HG02840 (cell line): ENCODE results near the gene FGF8.

Source experiments
- ATAC-seq: cut with Tn5 transposase; IDR thresholded peaks from one replicate; pipeline ENCODE4 v1.9.1; 2021; ENCODE audit warnings: mild to moderate bottlenecking, moderate library complexity, moderate number of reproducible peaks; ENCODE audit not compliant: unreplicated experiment, low FRiP score

FGF8 gene

GRCh38 chr10:101782811-101783735 is 7.2 kb upstream of the FGF8 start, which contains the start of gene NPM3:
Gene NPM3, minus strand, starts transcription at chr10:101783446. Its CDS starts 56 bp downstream, at chr10:101783390.
- no peak for ATAC-seq

GRCh38 chr10:101781984-101782810 is 6.3 kb upstream of the FGF8 start:
- ATAC-seq: no peak

- ATAC-seq: no peak
Observed at GRCh38 chr10:101781655-101781983, 5.7 kb upstream of the FGF8 start.

- no peak for ATAC-seq
Observed at GRCh38 chr10:101780818-101781654, 5.1 kb upstream of the FGF8 start.

GRCh38 chr10:101780187-101780817 is 4.4 kb upstream of the FGF8 start:
- peak; percentile 4 for ATAC-seq

GRCh38 chr10:101779544-101780186 is 3.8 kb upstream of the FGF8 start:
- peak; percentile 48 for ATAC-seq

- ATAC-seq: no peak
Observed at GRCh38 chr10:101778781-101779543, 3.0 kb upstream of the FGF8 start.

GRCh38 chr10:101778151-101778780 is 2.4 kb upstream of the FGF8 start:
- no peak for ATAC-seq

- ATAC-seq: no peak
Observed at GRCh38 chr10:101777619-101778145, 1.8 kb upstream of the FGF8 start.

GRCh38 chr10:101776161-101776817 is 375 bp upstream of the FGF8 start:
- ATAC-seq: no peak

- ATAC-seq: no peak
Observed at GRCh38 chr10:101774589-101775272, 1.2 kb downstream of the FGF8 start.

- no peak for ATAC-seq
Observed at GRCh38 chr10:101773923-101774588, 1.9 kb downstream of the FGF8 start.

GRCh38 chr10:101772895-101773761 is 2.8 kb downstream of the FGF8 start:
- no peak for ATAC-seq

- ATAC-seq: no peak
Observed at GRCh38 chr10:101772017-101772894, 3.7 kb downstream of the FGF8 start.

GRCh38 chr10:101771380-101771779 is 4.5 kb downstream of the FGF8 start:
- ATAC-seq: no peak
